Transverse colon (tissue), 4 donors: ENCODE results near the gene VSIG2.

Experiments
- POLR2AphosphoS5 ChIP-seq, 3 donors: sonication (generic); formaldehyde crosslinking; IDR thresholded peaks; one replicate each; pipeline ENCODE4 v1.6.1; 2016; ENCODE audit warnings: antibody characterized with exemption in 3 of 3
- TF ChIP-seq, protein P1 (sequence below), 5 experiments: fragments of 200-600 bp in 3 of 5; fragments of 450-650 bp in 2 of 5; sonication (generic) in 3 of 5; IDR thresholded peaks; 1 replicate in 2 of 5; 2 replicates in 3 of 5; pipeline ENCODE4 v1.5.1; 2016 to 2017; ENCODE audit warnings: antibody characterized with exemption in 5 of 5, inconsistent platforms in 3 of 5, mild to moderate bottlenecking in 2 of 5, moderate library complexity in 1 of 5

DNA sequence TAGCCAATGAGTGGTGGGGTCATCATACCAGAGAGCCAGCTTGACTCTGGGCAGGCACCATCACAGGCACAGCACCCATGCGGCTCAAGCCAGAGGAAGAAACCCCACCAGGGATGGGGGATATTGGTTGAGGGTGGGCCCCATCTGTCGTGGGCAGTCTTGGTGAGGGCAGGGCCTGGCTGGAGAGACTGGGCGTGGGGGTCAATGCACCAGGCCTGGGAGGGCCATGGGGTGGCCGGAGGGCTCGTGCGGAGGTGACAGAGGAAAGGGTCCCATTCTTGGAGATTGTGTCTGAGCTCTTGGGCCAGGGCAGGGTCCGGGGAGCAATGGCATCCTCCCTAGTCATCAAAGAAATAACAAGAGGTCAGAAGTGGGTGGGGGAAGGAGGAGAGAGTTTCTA lies 1.6 kb upstream of the VSIG2 start:
- TF ChIP-seq POLR2AphosphoS5 (IDR thresholded peaks at IDR 0.05): no peak
- TF ChIP-seq, protein P1, sequence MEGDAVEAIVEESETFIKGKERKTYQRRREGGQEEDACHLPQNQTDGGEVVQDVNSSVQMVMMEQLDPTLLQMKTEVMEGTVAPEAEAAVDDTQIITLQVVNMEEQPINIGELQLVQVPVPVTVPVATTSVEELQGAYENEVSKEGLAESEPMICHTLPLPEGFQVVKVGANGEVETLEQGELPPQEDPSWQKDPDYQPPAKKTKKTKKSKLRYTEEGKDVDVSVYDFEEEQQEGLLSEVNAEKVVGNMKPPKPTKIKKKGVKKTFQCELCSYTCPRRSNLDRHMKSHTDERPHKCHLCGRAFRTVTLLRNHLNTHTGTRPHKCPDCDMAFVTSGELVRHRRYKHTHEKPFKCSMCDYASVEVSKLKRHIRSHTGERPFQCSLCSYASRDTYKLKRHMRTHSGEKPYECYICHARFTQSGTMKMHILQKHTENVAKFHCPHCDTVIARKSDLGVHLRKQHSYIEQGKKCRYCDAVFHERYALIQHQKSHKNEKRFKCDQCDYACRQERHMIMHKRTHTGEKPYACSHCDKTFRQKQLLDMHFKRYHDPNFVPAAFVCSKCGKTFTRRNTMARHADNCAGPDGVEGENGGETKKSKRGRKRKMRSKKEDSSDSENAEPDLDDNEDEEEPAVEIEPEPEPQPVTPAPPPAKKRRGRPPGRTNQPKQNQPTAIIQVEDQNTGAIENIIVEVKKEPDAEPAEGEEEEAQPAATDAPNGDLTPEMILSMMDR (IDR thresholded peaks at IDR 0.05): no peak
